OCI-LY7 (cell line): ENCODE measurements around the gene BMPR2.

Experiments
- EZH2phosphoT487 ChIP-seq: fragments of 200-600 bp; sonication (generic); IDR thresholded peaks from 2 replicates; pipeline ENCODE4 v1.6.1; 2018; ENCODE audit warnings: low read depth, borderline replicate concordance, mild to moderate bottlenecking, mixed run types, antibody characterized with exemption, low read length, moderate library complexity, mixed read lengths
- TF ChIP-seq, protein P1 (sequence below): fragments of 200-600 bp; sonication (generic); conservative IDR thresholded peaks from 2 replicates; pipeline ENCODE4 v1.5.1; 2014; ENCODE audit warnings: mild to moderate bottlenecking, antibody characterized with exemption, low read length, moderate library complexity, mixed read lengths

DNA sequence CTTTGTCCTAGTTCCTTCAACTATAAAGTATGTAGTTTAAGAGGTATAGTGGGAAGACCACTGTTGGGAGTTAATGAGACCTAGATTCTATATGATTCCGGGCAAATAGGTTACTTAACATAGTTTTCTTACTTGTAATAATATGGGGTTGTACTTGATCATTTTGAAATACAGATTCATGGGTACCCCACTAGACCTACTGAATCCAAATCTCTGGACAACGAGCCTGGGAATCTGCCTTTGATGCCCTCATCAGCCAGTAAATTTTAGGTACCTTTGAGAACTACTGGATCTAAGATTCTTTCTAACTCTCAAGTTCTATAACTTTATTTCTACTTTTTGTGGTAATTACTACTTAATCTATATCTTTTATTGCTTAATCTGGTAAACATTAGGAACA, 6.6 kb downstream of the BMPR2 start:
- TF ChIP-seq, protein P1, sequence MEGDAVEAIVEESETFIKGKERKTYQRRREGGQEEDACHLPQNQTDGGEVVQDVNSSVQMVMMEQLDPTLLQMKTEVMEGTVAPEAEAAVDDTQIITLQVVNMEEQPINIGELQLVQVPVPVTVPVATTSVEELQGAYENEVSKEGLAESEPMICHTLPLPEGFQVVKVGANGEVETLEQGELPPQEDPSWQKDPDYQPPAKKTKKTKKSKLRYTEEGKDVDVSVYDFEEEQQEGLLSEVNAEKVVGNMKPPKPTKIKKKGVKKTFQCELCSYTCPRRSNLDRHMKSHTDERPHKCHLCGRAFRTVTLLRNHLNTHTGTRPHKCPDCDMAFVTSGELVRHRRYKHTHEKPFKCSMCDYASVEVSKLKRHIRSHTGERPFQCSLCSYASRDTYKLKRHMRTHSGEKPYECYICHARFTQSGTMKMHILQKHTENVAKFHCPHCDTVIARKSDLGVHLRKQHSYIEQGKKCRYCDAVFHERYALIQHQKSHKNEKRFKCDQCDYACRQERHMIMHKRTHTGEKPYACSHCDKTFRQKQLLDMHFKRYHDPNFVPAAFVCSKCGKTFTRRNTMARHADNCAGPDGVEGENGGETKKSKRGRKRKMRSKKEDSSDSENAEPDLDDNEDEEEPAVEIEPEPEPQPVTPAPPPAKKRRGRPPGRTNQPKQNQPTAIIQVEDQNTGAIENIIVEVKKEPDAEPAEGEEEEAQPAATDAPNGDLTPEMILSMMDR, result no peak
- no peak for TF ChIP-seq EZH2phosphoT487
